Neuronal stem cell (in vitro differentiated cells): Measurements from ENCODE around the gene FOXP2.

Experiments
- DNase-seq: peaks from one replicate; pipeline ENCODE4 v3.0.0-alpha.2; 2013; ENCODE audit warnings: low spot score
- H2AFZ ChIP-seq: one replicate; pipeline ENCODE4 v1.6.1; 2013; ENCODE audit warnings: mild to moderate bottlenecking, low read length, inconsistent platforms
- H2AK5ac ChIP-seq: 2 replicates; pipeline ENCODE4 v1.6.1; 2013; ENCODE audit warnings: low read depth, mild to moderate bottlenecking, inconsistent platforms, low read length, moderate library complexity, mixed read lengths
- H2BK120ac ChIP-seq: 2 replicates; pipeline ENCODE4 v1.6.1; 2013; ENCODE audit warnings: low read depth, mild to moderate bottlenecking, inconsistent platforms, low read length, moderate library complexity, mixed read lengths
- H2BK12ac ChIP-seq: one replicate; pipeline ENCODE4 v1.6.1; 2013; ENCODE audit warnings: low read length, inconsistent platforms
- H2BK15ac ChIP-seq: 2 replicates; pipeline ENCODE4 v1.6.1; 2013; ENCODE audit warnings: mild to moderate bottlenecking, low read length, inconsistent platforms, mixed read lengths
- H2BK5ac ChIP-seq: one replicate; pipeline ENCODE4 v1.6.1; 2013; ENCODE audit warnings: inconsistent platforms, mild to moderate bottlenecking, low read length, moderate library complexity
- H3K14ac ChIP-seq: one replicate; pipeline ENCODE4 v1.6.1; 2013; ENCODE audit warnings: low read length, inconsistent platforms
- H3K18ac ChIP-seq: 2 replicates; pipeline ENCODE4 v1.6.1; 2013; ENCODE audit warnings: low read length, inconsistent platforms
- H3K23ac ChIP-seq: 2 replicates; pipeline ENCODE4 v1.6.1; 2013; ENCODE audit warnings: low read depth, mild to moderate bottlenecking, mixed read lengths, low read length, inconsistent platforms; ENCODE audit not compliant: poor library complexity
- H3K27ac ChIP-seq: replicated peaks from 3 replicates; pipeline ENCODE4 v1.5.1; 2013; ENCODE audit warnings: low read length, inconsistent platforms
- H3K27me3 ChIP-seq, 3 experiments: 2 replicates each; pipeline ENCODE4 v1.6.1; 2013; ENCODE audit warnings: low read length in 3 of 3, mild to moderate bottlenecking in 2 of 3, inconsistent platforms in 1 of 3, low read depth in 1 of 3, mixed read lengths in 1 of 3, moderate library complexity in 1 of 3; ENCODE audit not compliant: control insufficient read depth in 3 of 3, insufficient read depth in 3 of 3
- H3K36me3 ChIP-seq, 2 donors: replicated peaks in 1 of 2; 2 replicates each; pipeline ENCODE4 v1.6.1; 2013; ENCODE audit warnings: low read length in 2 of 2; ENCODE audit not compliant: control insufficient read depth in 2 of 2, insufficient read depth in 2 of 2
- H3K4ac ChIP-seq: 2 replicates; pipeline ENCODE4 v1.6.1; 2013; ENCODE audit warnings: inconsistent platforms, mild to moderate bottlenecking, low read length, moderate library complexity
- H3K4me1 ChIP-seq, 2 donors: 1 replicate in 1 of 2; 2 replicates in 1 of 2; pipeline ENCODE4 v1.6.1; 2013; ENCODE audit warnings: low read length in 2 of 2, low read depth in 1 of 2; ENCODE audit not compliant: control insufficient read depth in 2 of 2, insufficient read depth in 1 of 2
- H3K4me2 ChIP-seq: one replicate; pipeline ENCODE4 v1.6.1; 2013; ENCODE audit warnings: mild to moderate bottlenecking, low read length, inconsistent platforms; ENCODE audit not compliant: insufficient read depth, poor library complexity, severe bottlenecking
- H3K4me3 ChIP-seq, 2 donors: 2 replicates each; pipeline ENCODE4 v1.5.1; 2013; ENCODE audit warnings: low read length in 2 of 2, mild to moderate bottlenecking in 2 of 2, inconsistent platforms in 1 of 2, moderate library complexity in 1 of 2
- H3K79me1 ChIP-seq: one replicate; pipeline ENCODE4 v1.6.1; 2013; ENCODE audit warnings: low read depth, mild to moderate bottlenecking, inconsistent platforms, low read length, moderate library complexity
- H3K9ac ChIP-seq: one replicate; pipeline ENCODE4 v1.6.1; 2013; ENCODE audit warnings: mild to moderate bottlenecking, low read depth, low read length, inconsistent platforms; ENCODE audit not compliant: poor library complexity
- H3K9me3 ChIP-seq, 2 donors: replicated peaks in 1 of 2; 2 replicates each; pipeline versions ENCODE3 to v1.6.1; 2013; ENCODE audit warnings: low read length in 2 of 2, mild to moderate bottlenecking in 2 of 2, inconsistent platforms in 1 of 2, low read depth in 1 of 2, mixed read lengths in 1 of 2, moderate library complexity in 1 of 2; ENCODE audit not compliant: control insufficient read depth in 2 of 2, insufficient read depth in 1 of 2
- H4K8ac ChIP-seq: one replicate; pipeline ENCODE4 v1.6.1; 2013; ENCODE audit warnings: low read depth, mild to moderate bottlenecking, inconsistent platforms, low read length, moderate library complexity
- H4K91ac ChIP-seq: one replicate; pipeline ENCODE4 v1.6.1; 2013; ENCODE audit warnings: low read length, low read depth, mild to moderate bottlenecking, inconsistent platforms; ENCODE audit not compliant: poor library complexity
- WGBS, 2 donors: extraction: QIAGEN DNeasy Blood & Tissue Kit; methylation state at CpG; one replicate each; pipeline ENCODE4 v1.1.7; 2013; ENCODE audit warnings: missing lambda C conversion rate in 2 of 2, mixed read lengths in 1 of 2; ENCODE audit not compliant: insufficient read length in 2 of 2, insufficient replicate concordance in 1 of 2; ENCODE audit errors: extremely low coverage in 2 of 2; 5-methylcytosine and 5-hydroxymethylcytosine counted together

Gene FOXP2

DNA sequence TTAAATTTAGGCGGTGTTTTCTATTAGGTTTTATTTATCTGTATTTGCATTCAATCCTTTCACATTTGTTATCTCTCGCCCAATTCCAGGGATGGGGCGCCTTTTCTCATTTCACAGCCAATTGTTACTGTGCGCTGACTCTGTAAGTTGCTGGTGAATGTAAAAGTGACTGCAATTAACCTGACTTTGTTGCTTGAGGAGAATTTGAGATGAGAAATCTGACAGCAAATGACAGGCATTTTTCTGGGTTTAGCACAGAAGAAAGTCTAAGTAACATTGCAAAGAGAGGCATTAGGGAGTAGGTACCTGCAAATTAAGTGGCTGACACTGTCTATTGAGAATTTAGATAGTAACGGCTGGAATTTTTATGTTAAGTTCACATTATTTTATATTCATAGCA lies 16.6 kb downstream of the FOXP2 start:
- H3K23ac ChIP-seq = no peak overlapping the region
- no peak overlapping the region for H2AFZ ChIP-seq
- H3K36me3 ChIP-seq = no peaks in the 10 kb centered on the region
- H3K79me1 ChIP-seq = no peaks in the 10 kb centered on the region
- H3K9me3 ChIP-seq = no peaks in the 10 kb centered on the region
- no peak overlapping the region for H3K4ac ChIP-seq
- H2AK5ac ChIP-seq = no peak overlapping the region
- H4K91ac ChIP-seq = no peak overlapping the region
- no peak overlapping the region for H3K4me3 ChIP-seq
- no peak for DNase-seq
- H2BK12ac ChIP-seq = no peak overlapping the region
- no peak overlapping the region for H3K14ac ChIP-seq
- H2BK5ac ChIP-seq = no peak overlapping the region
- no peak overlapping the region for H3K4me2 ChIP-seq
- no peaks in the 10 kb centered on the region for H3K27me3 ChIP-seq
- H3K18ac ChIP-seq = no peak overlapping the region
- no peak overlapping the region for H2BK15ac ChIP-seq
- no peak overlapping the region for H3K9ac ChIP-seq
- peaks cover 2 to 4% of the 10 kb centered on the region in 2 donors for H3K4me1 ChIP-seq
- H4K8ac ChIP-seq = no peak overlapping the region
- no CpG with 5 or more reads among the region's 5 CpGs for whole genome bisulfite sequencing, 2 donors
- H2BK120ac ChIP-seq = no peak overlapping the region
- H3K27ac ChIP-seq = no peak overlapping the region

DNA sequence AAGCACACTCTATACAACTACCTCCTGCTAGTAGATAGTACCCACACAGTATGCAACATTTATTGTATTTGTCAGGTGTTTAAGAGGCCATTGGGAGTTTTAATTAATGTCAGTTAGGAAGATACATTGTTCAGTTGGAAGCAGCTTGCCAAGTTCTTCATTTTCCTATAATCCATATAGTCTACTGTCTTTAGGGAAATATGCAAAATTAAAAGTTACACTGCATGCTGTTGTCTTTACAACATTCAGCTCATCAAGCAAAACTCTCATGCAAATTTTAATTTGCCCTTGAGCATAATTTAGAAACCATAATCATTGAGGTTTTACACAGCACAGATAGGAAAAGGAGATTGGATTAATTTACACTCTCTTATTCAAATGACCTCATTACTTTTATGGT lies 17.4 kb downstream of the FOXP2 start:
- Histone ChIP-seq H2AK5ac (no peak overlapping the region), H4K8ac (no peak overlapping the region), H3K79me1 (no peaks in the 10 kb centered on the region), H2AFZ (no peak overlapping the region), H3K14ac (no peak overlapping the region), H2BK15ac (no peak overlapping the region), H3K36me3 (no peaks in the 10 kb centered on the region), H3K9me3 (no peaks in the 10 kb centered on the region), H2BK120ac (no peak overlapping the region), H4K91ac (no peak overlapping the region), H3K27me3 (no peaks in the 10 kb centered on the region), H2BK12ac (no peak overlapping the region), H3K18ac (no peak overlapping the region), H3K27ac (no peak overlapping the region), H3K4ac (no peak overlapping the region), H3K9ac (no peak overlapping the region), H2BK5ac (no peak overlapping the region), H3K23ac (no peak overlapping the region), H3K4me3 (no peak overlapping the region), H3K4me2 (no peak overlapping the region), H3K4me1 (peaks cover 0 to 4% of the 10 kb centered on the region in 2 donors)
- no peak for DNase-seq

DNA sequence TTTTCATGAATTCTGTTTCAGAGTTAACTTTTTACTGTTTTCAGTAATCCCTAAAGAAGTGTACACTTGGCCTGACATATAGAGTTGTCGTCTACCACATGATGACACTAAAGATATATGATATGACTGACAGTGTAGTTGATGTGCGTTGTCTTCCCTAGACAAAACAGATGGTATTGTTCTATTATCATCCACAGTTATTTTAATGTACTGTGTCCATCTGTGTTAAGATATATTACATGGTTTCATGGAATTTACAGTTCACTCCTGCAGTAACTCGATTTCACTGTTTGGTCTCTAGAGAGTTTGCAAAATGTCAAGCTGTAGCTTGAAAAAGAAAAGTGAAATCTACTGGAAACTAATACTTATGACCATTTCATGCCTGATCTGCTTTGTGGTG lies 18.1 kb downstream of the FOXP2 start:
- no peak overlapping the region for H3K9ac ChIP-seq
- no peak for DNase-seq
- H3K36me3 ChIP-seq = no peaks in the 10 kb centered on the region

DNA sequence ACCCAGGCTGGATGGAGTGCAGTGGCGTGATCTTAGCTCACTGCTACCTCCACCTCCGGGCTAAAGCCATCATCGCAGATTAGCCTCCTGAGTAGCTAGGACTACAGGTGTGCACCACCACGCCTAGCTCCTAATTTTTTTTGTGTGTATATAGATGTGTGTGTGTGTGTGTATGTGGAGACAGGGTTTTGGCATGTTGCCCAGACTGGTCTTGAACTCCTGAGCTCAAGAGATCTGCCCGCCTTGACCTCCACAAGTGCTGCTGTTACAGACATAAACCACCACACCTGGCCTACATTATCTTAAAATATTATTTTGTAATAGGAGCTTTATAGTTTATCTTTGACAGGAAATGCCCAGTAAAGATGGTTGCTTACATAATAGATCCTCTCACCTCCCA lies 25.0 kb downstream of the FOXP2 start:
- WGBS, 2 donors = no CpG with 5 or more reads among the region's 5 CpGs

More for the DNA sequence above, 18.1 kb downstream of the FOXP2 start:
- Histone ChIP-seq H3K27ac (no peak overlapping the region), H3K4me2 (no peak overlapping the region), H3K23ac (no peak overlapping the region), H3K18ac (no peak overlapping the region), H2BK5ac (no peak overlapping the region), H3K27me3 (no peaks in the 10 kb centered on the region), H3K4ac (no peak overlapping the region), H3K4me1 (peaks cover 0 to 4% of the 10 kb centered on the region in 2 donors), H2AK5ac (no peak overlapping the region), H3K4me3 (no peak overlapping the region), H2BK12ac (no peak overlapping the region), H3K79me1 (no peaks in the 10 kb centered on the region), H3K9me3 (no peaks in the 10 kb centered on the region), H2BK120ac (no peak overlapping the region), H2AFZ (no peak overlapping the region), H4K91ac (no peak overlapping the region), H4K8ac (no peak overlapping the region), H2BK15ac (no peak overlapping the region), H3K14ac (no peak overlapping the region)
- WGBS, 2 donors = no CpG with 5 or more reads among the region's 3 CpGs

More for the DNA sequence above, 25.0 kb downstream of the FOXP2 start:
- Histone ChIP-seq H3K4me1 (no peaks in the 10 kb centered on the region), H2BK5ac (no peak overlapping the region), H3K27ac (no peak overlapping the region), H2AK5ac (no peak overlapping the region), H2BK15ac (no peak overlapping the region), H2AFZ (no peak overlapping the region), H3K4ac (no peak overlapping the region), H3K4me2 (no peak overlapping the region), H4K8ac (no peak overlapping the region), H3K4me3 (no peak overlapping the region), H2BK12ac (no peak overlapping the region), H3K18ac (no peak overlapping the region), H3K9me3 (peaks cover 0 to 5% of the 10 kb centered on the region in 2 donors), H4K91ac (no peak overlapping the region), H3K23ac (no peak overlapping the region), H3K27me3 (no peaks in the 10 kb centered on the region), H2BK120ac (no peak overlapping the region), H3K79me1 (no peaks in the 10 kb centered on the region), H3K9ac (no peak overlapping the region), H3K14ac (no peak overlapping the region), H3K36me3 (no peaks in the 10 kb centered on the region)
- no peak for DNase-seq
